CD4-positive, alpha-beta T cell treated with Interferon gamma for 1 hour (primary cell): Measurements from ENCODE around the gene CAND1.

Experiments
- DNase-seq: peaks from one replicate; pipeline ENCODE4 v3.0.0-alpha.2; 2020

Gene CAND1

GRCh38 chr12:67348683-67349082 is 79.5 kb downstream of the CAND1 start:
- no peak for DNase-seq

- DNase-seq: no peak
Measured at GRCh38 chr12:67352682-67353081, 83.5 kb downstream of the CAND1 start.

GRCh38 chr12:67354322-67354721 is 85.2 kb downstream of the CAND1 start:
- DNase-seq: no peak

GRCh38 chr12:67354966-67355365 is 85.8 kb downstream of the CAND1 start:
- no peak for DNase-seq

GRCh38 chr12:67355428-67356379 is 86.5 kb downstream of the CAND1 start:
- DNase-seq: no peak

- DNase-seq: no peak
Measured at GRCh38 chr12:67356380-67356774, 87.2 kb downstream of the CAND1 start.

GRCh38 chr12:67357376-67358125 is 88.4 kb downstream of the CAND1 start:
- no peak for DNase-seq

- no peak for DNase-seq
Measured at GRCh38 chr12:67358781-67359338, 89.7 kb downstream of the CAND1 start.

GRCh38 chr12:67362526-67362925 is 93.4 kb downstream of the CAND1 start:
- no peak for DNase-seq

- no peak for DNase-seq
Measured at GRCh38 chr12:67364228-67364627, 95.1 kb downstream of the CAND1 start.

- DNase-seq: no peak
Measured at GRCh38 chr12:67365131-67365530, 96.0 kb downstream of the CAND1 start.

GRCh38 chr12:67367843-67368242 is 98.7 kb downstream of the CAND1 start:
- no peak for DNase-seq
